ENCODE results near the gene XRCC5. TPM values are rescaled to one million over a fixed set of nuclear protein-coding genes. Genes with fewer than 3 reads are reported as not detected.

Gene XRCC5
- polyA plus RNA-seq, 1 donor from 2014 or later, result 279 TPM

- no peaks in the 10 kb centered on the region for H3F3A ChIP-seq (ENCODE audit: insufficient read depth, low read length, poor library complexity, severe bottlenecking)
- no peak overlapping the region for H3K4me2 ChIP-seq (ENCODE audit: low read length)
- H3K79me2 ChIP-seq (replicated peaks; ENCODE audit: insufficient read depth, low read length), result no peaks in the 10 kb centered on the region
- TF ChIP-seq SMC3 (conservative IDR thresholded peaks at IDR 0.05; ENCODE audit: poor library complexity) (no peak), REST (IDR thresholded peaks at IDR 0.05; ENCODE audit: borderline replicate concordance) (no peak), POLR2AphosphoS5 (IDR thresholded peaks at IDR 0.05) (no peak), EZH2 (IDR thresholded peaks at IDR 0.05; ENCODE audit: borderline replicate concordance, insufficient read depth, low read length, poor library complexity, severe bottlenecking) (no peak), TAF1 (IDR thresholded peaks at IDR 0.05; ENCODE audit: low read depth) (no peak), RAD21 (conservative IDR thresholded peaks at IDR 0.05) (no peak), EP300 (conservative IDR thresholded peaks at IDR 0.05; ENCODE audit: poor library complexity, severe bottlenecking) (no peak), CTCF (IDR thresholded peaks at IDR 0.05; ENCODE audit: poor library complexity, severe bottlenecking) (no peak), MXI1 (conservative IDR thresholded peaks at IDR 0.05; ENCODE audit: poor library complexity, severe bottlenecking) (no peak)
- H3K36me3 ChIP-seq (ENCODE audit: insufficient read depth, low read length), result no peaks in the 10 kb centered on the region
- H4K20me1 ChIP-seq (ENCODE audit: insufficient read depth), result no peaks in the 10 kb centered on the region
- no peaks in the 10 kb centered on the region for H3K9me2 ChIP-seq (ENCODE audit: insufficient read depth, low read length)
- H3K9ac ChIP-seq (ENCODE audit: low read length), result no peak overlapping the region
- H2AFZ ChIP-seq (ENCODE audit: low read depth, low read length), result no peak overlapping the region
- H3K27ac ChIP-seq (ENCODE audit: low read length), result no peak overlapping the region
- H3K9me3 ChIP-seq (ENCODE audit: low read length), result no peaks in the 10 kb centered on the region
- H3K27me3 ChIP-seq (ENCODE audit: insufficient read depth, low read depth, low read length), result no peaks in the 10 kb centered on the region
- H3K4me3 ChIP-seq (ENCODE audit: low read length), result no peak overlapping the region
These were observed 34.4 kb upstream of the XRCC5 start for GRCh38 chr2:216074794-216075193.

- Histone ChIP-seq H3K4me2 (ENCODE audit: low read length) (no peak overlapping the region), H3K9me3 (ENCODE audit: low read length) (no peaks in the 10 kb centered on the region), H3K79me2 (replicated peaks; ENCODE audit: insufficient read depth, low read length) (peaks cover 10% of the 10 kb centered on the region), H3K4me3 (ENCODE audit: low read length) (no peak overlapping the region), H3K9ac (ENCODE audit: low read length) (no peak overlapping the region), H3K36me3 (ENCODE audit: insufficient read depth, low read length) (no peaks in the 10 kb centered on the region), H3F3A (ENCODE audit: insufficient read depth, low read length, poor library complexity, severe bottlenecking) (peaks cover 4% of the 10 kb centered on the region), H4K20me1 (ENCODE audit: insufficient read depth) (no peaks in the 10 kb centered on the region), H3K9me2 (ENCODE audit: insufficient read depth, low read length) (no peaks in the 10 kb centered on the region), H2AFZ (ENCODE audit: low read depth, low read length) (no peak overlapping the region), H3K27ac (ENCODE audit: low read length) (no peak overlapping the region), H3K27me3 (ENCODE audit: insufficient read depth, low read depth, low read length) (no peaks in the 10 kb centered on the region)
- TF ChIP-seq MXI1 (conservative IDR thresholded peaks at IDR 0.05; ENCODE audit: poor library complexity, severe bottlenecking) (peak; percentile 44), EP300 (conservative IDR thresholded peaks at IDR 0.05; ENCODE audit: poor library complexity, severe bottlenecking) (no peak)
These were observed 33.4 kb upstream of the XRCC5 start for GRCh38 chr2:216075510-216076485.

Measured in neural cell (in vitro differentiated cells).